Common myeloid progenitor, CD34-positive (primary cell): ENCODE measurements around the gene PLEKHA5.

Experiments
- CTCF ChIA-PET: fragments of 350-600 bp; sonication (Branson Sonifier 250); formaldehyde crosslinking; loops from one replicate; lab custom pipeline; 2021; ENCODE audit warnings: antibody characterized with exemption; lab: Charles Lee
- POLR2A ChIA-PET: fragments of 350-600 bp; sonication (Branson Sonifier 250); formaldehyde crosslinking; loops from one replicate; lab custom pipeline; 2021; ENCODE audit warnings: antibody characterized with exemption; lab: Charles Lee
- DNase-seq, 3 donors: peaks; one replicate each; pipeline versions ENCODE4 v3.0.0 to v3.0.0-alpha.2; 2013
- H3K27ac ChIP-seq, 2 experiments: 1 replicate in 1 of 2; 2 replicates in 1 of 2; pipeline ENCODE4 v1.7.0; 2013; ENCODE audit warnings: inconsistent platforms in 2 of 2, low read length in 2 of 2, mild to moderate bottlenecking in 2 of 2, low read depth in 1 of 2, moderate library complexity in 1 of 2; ENCODE audit not compliant: severe bottlenecking in 2 of 2, insufficient read depth in 1 of 2, poor library complexity in 1 of 2
- H3K27me3 ChIP-seq, 5 experiments: replicated peaks in 2 of 5; 1 replicate in 3 of 5; 2 replicates in 2 of 5; pipeline versions ENCODE4 v1.6.1 to v1.7.0; 2013; ENCODE audit warnings: low read length in 4 of 5, mild to moderate bottlenecking in 2 of 5, moderate library complexity in 2 of 5, inconsistent platforms in 1 of 5; ENCODE audit not compliant: insufficient read depth in 5 of 5, control insufficient read depth in 4 of 5
- H3K36me3 ChIP-seq, 4 experiments: 1 replicate in 2 of 4; 2 replicates in 2 of 4; pipeline versions ENCODE4 v1.6.1 to v1.7.0; 2013; ENCODE audit warnings: low read length in 3 of 4, control low read depth in 1 of 4, mild to moderate bottlenecking in 1 of 4; ENCODE audit not compliant: control insufficient read depth in 4 of 4, insufficient read depth in 4 of 4
- H3K4me1 ChIP-seq, 4 experiments: 1 replicate in 3 of 4; 2 replicates in 1 of 4; pipeline versions ENCODE4 v1.6.1 to v1.7.1; 2013; ENCODE audit warnings: low read length in 3 of 4, mild to moderate bottlenecking in 3 of 4, control low read depth in 1 of 4, inconsistent platforms in 1 of 4, moderate library complexity in 1 of 4; ENCODE audit not compliant: control insufficient read depth in 4 of 4, insufficient read depth in 4 of 4; ENCODE audit errors: control extremely low read depth in 1 of 4
- H3K4me3 ChIP-seq, 7 experiments: 1 replicate in 4 of 7; 2 replicates in 3 of 7; pipeline versions ENCODE4 v1.5.1 to v1.7.0; 2013; ENCODE audit warnings: mild to moderate bottlenecking in 7 of 7, low read length in 6 of 7, moderate library complexity in 6 of 7, inconsistent platforms in 2 of 7, low read depth in 2 of 7, control low read depth in 1 of 7; ENCODE audit not compliant: insufficient read depth in 4 of 7, control insufficient read depth in 1 of 7; ENCODE audit errors: extremely low read depth in 1 of 7
- H3K9me3 ChIP-seq, 5 experiments: 1 replicate in 4 of 5; 2 replicates in 1 of 5; pipeline versions ENCODE4 v1.6.1 to v1.7.1; 2013; ENCODE audit warnings: low read length in 4 of 5, mild to moderate bottlenecking in 2 of 5, inconsistent platforms in 1 of 5, low read depth in 1 of 5, moderate library complexity in 1 of 5; ENCODE audit not compliant: control insufficient read depth in 4 of 5, insufficient read depth in 2 of 5; ENCODE audit errors: control extremely low read depth in 1 of 5
- WGBS: methylation state at CpG from one replicate; pipeline ENCODE4 v1.1.5; 2013; ENCODE audit not compliant: insufficient coverage; 5-methylcytosine and 5-hydroxymethylcytosine counted together

Gene PLEKHA5

GRCh38 chr12:19277711-19278110 is 148.2 kb downstream of the PLEKHA5 start:
- CTCF ChIA-PET: no interaction called here
- Histone ChIP-seq H3K9me3 (no peaks in the 10 kb centered on the region), H3K36me3 (peaks cover 5 to 13% (median 7%) of the 10 kb centered on the region in 4 experiments), H3K27ac (no peak overlapping the region), H3K4me3 (no peak overlapping the region), H3K27me3 (no peaks in the 10 kb centered on the region), H3K4me1 (peaks cover 9 to 16% (median 13%) of the 10 kb centered on the region in 4 experiments)
- POLR2A ChIA-PET: interaction anchor here (0.6 kb wide), 1 partner anchor 10 kb away, joined by 3 read pairs; no protein-coding TSS in a partner anchor
- DNase-seq: no peak

GRCh38 chr12:19278407-19278806 is 148.9 kb downstream of the PLEKHA5 start:
- Histone ChIP-seq H3K4me3 (no peak overlapping the region), H3K27ac (no peak overlapping the region), H3K9me3 (no peaks in the 10 kb centered on the region), H3K4me1 (peaks cover 5 to 11% (median 10%) of the 10 kb centered on the region in 4 experiments), H3K27me3 (no peaks in the 10 kb centered on the region), H3K36me3 (peaks cover 5 to 16% (median 10%) of the 10 kb centered on the region in 4 experiments)
- WGBS: 100% methylated on average over 1 of the region's 2 CpGs
- DNase-seq: no peak
- ChIA-PET CTCF (interaction anchor here (1.4 kb wide), 1 partner anchor 17 kb away, joined by 3 read pairs; no protein-coding TSS in a partner anchor), POLR2A (no interaction called here)

GRCh38 chr12:19282133-19282699 is 152.7 kb downstream of the PLEKHA5 start:
- Histone ChIP-seq H3K27ac (no peak overlapping the region), H3K27me3 (no peaks in the 10 kb centered on the region), H3K36me3 (peaks cover 0 to 14% (median 6%) of the 10 kb centered on the region in 4 experiments), H3K4me1 (no peaks in the 10 kb centered on the region), H3K4me3 (no peak overlapping the region), H3K9me3 (no peaks in the 10 kb centered on the region)
- ChIA-PET CTCF (interaction anchor here (1.0 to 1.2 kb wide), 2 partner anchors 9 to 10 kb away, joined by 3 to 4 read pairs; no protein-coding TSS in a partner anchor), POLR2A (interaction anchor here (0.6 kb wide), 1 partner anchor 13 kb away, joined by 3 read pairs; no protein-coding TSS in a partner anchor)
- DNase-seq: no peak

- Histone ChIP-seq H3K27ac (no peak overlapping the region), H3K27me3 (no peaks in the 10 kb centered on the region), H3K9me3 (no peaks in the 10 kb centered on the region), H3K36me3 (peaks cover 0 to 14% (median 6%) of the 10 kb centered on the region in 4 experiments), H3K4me1 (no peaks in the 10 kb centered on the region), H3K4me3 (no peak overlapping the region)
- WGBS: no CpG with 5 or more reads among the region's 2 CpGs
- POLR2A ChIA-PET: no interaction called here
- DNase-seq: no peak
- CTCF ChIA-PET: interaction anchor here (0.7 to 1.5 kb wide), 5 partner anchors 9 to 1037 kb away, joined by 3 to 4 read pairs (median 3); no protein-coding TSS in a partner anchor
Measured at GRCh38 chr12:19284658-19285057, 155.1 kb downstream of the PLEKHA5 start.

- no peak for DNase-seq
- H3K27ac ChIP-seq: no peak overlapping the region
- peaks cover 0 to 14% (median 6%) of the 10 kb centered on the region in 4 experiments for H3K36me3 ChIP-seq
- ChIA-PET CTCF (interaction anchor here (1.3 to 1.7 kb wide), 2 partner anchors 63 to 104 kb away, joined by 3 to 5 read pairs; no protein-coding TSS in a partner anchor), POLR2A (no interaction called here)
- no peak overlapping the region for H3K4me3 ChIP-seq
- WGBS: 100% methylated on average over 1 of the region's 6 CpGs
- no peaks in the 10 kb centered on the region for H3K4me1 ChIP-seq
- H3K27me3 ChIP-seq: no peaks in the 10 kb centered on the region
- no peaks in the 10 kb centered on the region for H3K9me3 ChIP-seq
Measured at GRCh38 chr12:19285793-19286448, 156.4 kb downstream of the PLEKHA5 start.

GRCh38 chr12:19287302-19287701 is 157.8 kb downstream of the PLEKHA5 start:
- no peak overlapping the region for H3K27ac ChIP-seq
- H3K36me3 ChIP-seq: peaks cover 0 to 14% (median 6%) of the 10 kb centered on the region in 4 experiments
- H3K4me3 ChIP-seq: no peak overlapping the region
- H3K4me1 ChIP-seq: no peaks in the 10 kb centered on the region
- no peaks in the 10 kb centered on the region for H3K9me3 ChIP-seq
- no CpG with 5 or more reads among the region's 1 CpG for WGBS
- no peak for DNase-seq
- no peaks in the 10 kb centered on the region for H3K27me3 ChIP-seq
- POLR2A ChIA-PET: interaction anchor here (0.6 kb wide), 1 partner anchor 19 kb away, joined by 3 read pairs; no protein-coding TSS in a partner anchor
- CTCF ChIA-PET: interaction anchor here (1.0 to 1.7 kb wide), 2 partner anchors 12 to 105 kb away, joined by 3 to 5 read pairs; no protein-coding TSS in a partner anchor

- no CpG with 5 or more reads among the region's 4 CpGs for WGBS
- CTCF ChIA-PET: interaction anchor here (0.7 to 1.9 kb wide), 9 partner anchors 13 to 160 kb away, joined by 3 to 8 read pairs (median 3); no protein-coding TSS in a partner anchor
- POLR2A ChIA-PET: no interaction called here
Measured at GRCh38 chr12:19288161-19288560, 158.6 kb downstream of the PLEKHA5 start.

More at GRCh38 chr12:19288161-19288560, 158.6 kb downstream of the PLEKHA5 start:
- H3K4me3 ChIP-seq: no peak overlapping the region
- DNase-seq: no peak
- peaks cover 0 to 12% (median 6%) of the 10 kb centered on the region in 4 experiments for H3K36me3 ChIP-seq
- H3K27ac ChIP-seq: no peak overlapping the region
- no peaks in the 10 kb centered on the region for H3K4me1 ChIP-seq
- H3K27me3 ChIP-seq: no peaks in the 10 kb centered on the region
- H3K9me3 ChIP-seq: no peaks in the 10 kb centered on the region
